COLO668 (cell line): ENCODE data around the gene PHF13.
"Not testable (repeated sequence)": the region's sequence is repeated elsewhere in the genome, so short reads cannot be mapped to it uniquely, and the experiment has no call there.

Experiments used
- DNase-seq: peaks from one replicate; lab custom pipeline; 2025; ENCODE audit not compliant: unreplicated experiment; lab: John Stamatoyannopoulos, UW

The PHF13 gene

GRCh38 chr1:6653436-6654290 is 40.1 kb downstream of the PHF13 start:
- DNase-seq: no peak

- DNase-seq: no peak
Observed at GRCh38 chr1:6657138-6657537, 43.6 kb downstream of the PHF13 start.

- DNase-seq: no peak
Observed at GRCh38 chr1:6658359-6659060, 45.0 kb downstream of the PHF13 start.

- no peak for DNase-seq
Observed at GRCh38 chr1:6660415-6661049, 47.0 kb downstream of the PHF13 start.

GRCh38 chr1:6662468-6662867 is 48.9 kb downstream of the PHF13 start:
- DNase-seq: not testable (repeated sequence)

GRCh38 chr1:6666696-6667095 is 53.2 kb downstream of the PHF13 start:
- no peak for DNase-seq

GRCh38 chr1:6667139-6667538 is 53.6 kb downstream of the PHF13 start:
- DNase-seq: no peak

GRCh38 chr1:6668503-6668902 is 55.0 kb downstream of the PHF13 start:
- no peak for DNase-seq

- no peak for DNase-seq
Observed at GRCh38 chr1:6672558-6672957, 59.0 kb downstream of the PHF13 start.
